ENCODE measurements around the gene ADAMTS17. TPM values are rescaled to one million over a fixed set of nuclear protein-coding genes. Genes with fewer than 3 reads are reported as not detected.
"Not testable (repeated sequence)": the region's sequence is repeated elsewhere in the genome, so short reads cannot be mapped to it uniquely, and the experiment has no call there.

Gene ADAMTS17
- total RNA-seq, result 17.0 TPM

DNA sequence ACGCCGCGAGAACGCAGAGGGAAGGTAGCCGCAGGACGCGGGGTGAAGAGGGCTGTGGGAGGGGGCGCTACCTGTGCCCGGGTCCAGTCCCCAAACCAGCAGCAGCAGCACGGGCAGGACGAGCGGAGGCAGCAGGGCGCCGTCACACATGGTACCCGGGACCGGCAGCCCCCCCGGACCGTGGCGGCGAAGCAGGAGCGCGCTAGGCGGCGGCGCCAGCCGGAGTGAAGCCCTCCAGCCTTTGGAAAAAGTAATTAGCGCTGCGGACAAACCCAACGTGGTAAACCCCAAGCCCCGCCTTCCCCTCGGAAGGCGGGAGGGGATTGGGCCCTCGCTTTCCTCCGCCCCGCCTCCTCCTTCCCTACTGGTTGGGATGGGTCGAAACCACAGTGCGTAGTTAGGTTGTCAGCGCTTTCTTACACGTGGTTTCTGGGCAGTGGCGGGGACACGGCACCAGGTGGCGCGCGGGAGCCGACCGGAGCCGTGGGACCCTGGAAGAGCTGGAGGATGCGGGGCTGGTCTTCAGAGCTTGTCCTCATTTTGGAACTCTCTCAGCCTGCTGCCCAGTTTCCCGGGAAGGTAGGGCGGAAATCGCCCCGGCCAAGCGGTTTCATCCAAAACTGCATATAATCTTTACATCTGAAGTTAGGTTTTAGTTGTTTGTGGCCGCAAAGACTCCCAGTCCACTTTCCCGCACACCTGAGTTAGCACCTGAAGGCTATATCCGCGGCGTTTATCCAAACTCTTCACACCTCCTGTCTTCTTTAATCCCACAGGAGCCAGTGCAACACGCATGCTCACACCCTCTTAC lies at the start of gene ADAMTS17:
Gene ADAMTS17 (minus strand): TSS at position 226 of the 811 bp plus-strand sequence. CDS start 76 bp downstream, at position 150.
- peak; percentile 98 for DNase-seq

DNA sequence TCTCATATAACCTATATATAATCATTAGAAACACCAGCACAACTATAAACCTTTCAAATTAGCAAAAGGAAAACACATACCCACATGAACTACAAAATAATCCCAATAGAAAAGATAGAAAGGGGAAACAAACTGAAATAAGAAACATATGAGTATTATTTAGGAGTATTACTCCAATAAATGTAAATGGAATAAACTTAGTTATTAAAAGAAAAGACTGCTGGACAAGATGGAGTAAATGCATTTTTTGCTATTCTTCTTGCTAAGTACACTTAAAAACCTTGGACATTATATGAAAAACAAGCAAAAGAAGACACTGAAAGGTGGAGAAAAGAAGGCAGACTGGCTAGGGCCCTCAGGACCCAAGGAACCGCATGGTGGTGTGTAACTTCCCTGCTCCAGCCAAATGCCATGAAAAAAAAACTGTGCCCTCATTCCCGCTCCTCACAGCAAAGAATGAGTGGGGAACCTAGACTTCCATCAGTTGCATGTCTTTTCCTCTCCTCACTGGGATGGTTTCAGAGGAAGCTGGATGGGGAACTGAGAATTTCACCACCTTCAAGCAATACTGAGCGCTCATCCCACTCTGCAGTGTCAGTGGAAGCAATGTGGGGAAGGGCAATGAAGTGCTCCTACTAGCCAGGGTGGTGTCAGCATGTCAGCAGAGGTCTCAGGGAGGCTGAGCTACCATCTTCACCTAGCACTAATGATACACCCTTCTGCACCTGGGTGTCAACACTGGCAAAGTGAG lies 43.7 kb upstream of the ADAMTS17 start:
- no peak for DNase-seq

- no peak for DNase-seq
Observed at GRCh38 chr15:100384108-100384410, 42.3 kb upstream of the ADAMTS17 start.

DNA sequence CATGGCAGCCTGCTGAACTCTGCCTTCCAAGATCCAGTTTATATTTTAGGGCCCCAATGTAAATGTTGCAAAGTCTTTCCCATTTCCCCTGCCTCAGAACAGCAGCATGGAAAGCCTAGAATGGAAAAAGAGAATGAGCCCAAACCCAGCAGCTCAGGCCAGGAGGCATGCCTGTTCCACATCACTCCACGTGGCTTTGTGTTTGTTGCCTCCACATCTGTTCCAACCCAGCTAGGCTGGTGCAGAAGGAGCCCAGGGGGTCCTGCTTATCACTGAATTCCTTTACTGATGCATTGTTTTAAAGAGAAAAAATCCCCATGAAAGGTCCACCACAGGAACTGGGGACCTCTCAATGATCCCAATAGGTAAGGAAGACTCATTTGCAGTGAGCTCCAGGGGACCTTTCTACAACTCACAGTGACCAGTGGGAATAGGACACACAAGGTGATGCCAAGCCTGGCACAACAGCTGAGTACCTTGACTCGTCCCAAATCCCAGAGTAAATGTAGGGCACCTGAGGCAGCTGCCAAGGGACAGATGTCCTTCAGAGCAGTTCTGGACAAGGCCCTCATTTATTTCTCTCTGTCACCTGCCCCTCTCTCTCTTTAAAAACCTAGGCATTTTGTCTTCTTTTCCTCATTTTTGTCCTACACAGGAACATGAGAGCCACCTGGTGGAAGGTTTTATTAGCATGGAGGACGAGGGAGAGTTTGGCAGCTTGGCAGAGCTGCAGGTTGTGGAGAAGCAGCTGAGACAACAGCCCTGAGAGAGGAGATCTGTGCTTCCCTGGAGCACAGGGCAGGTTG lies 41.7 kb upstream of the ADAMTS17 start:
- DNase-seq, result no peak

DNA sequence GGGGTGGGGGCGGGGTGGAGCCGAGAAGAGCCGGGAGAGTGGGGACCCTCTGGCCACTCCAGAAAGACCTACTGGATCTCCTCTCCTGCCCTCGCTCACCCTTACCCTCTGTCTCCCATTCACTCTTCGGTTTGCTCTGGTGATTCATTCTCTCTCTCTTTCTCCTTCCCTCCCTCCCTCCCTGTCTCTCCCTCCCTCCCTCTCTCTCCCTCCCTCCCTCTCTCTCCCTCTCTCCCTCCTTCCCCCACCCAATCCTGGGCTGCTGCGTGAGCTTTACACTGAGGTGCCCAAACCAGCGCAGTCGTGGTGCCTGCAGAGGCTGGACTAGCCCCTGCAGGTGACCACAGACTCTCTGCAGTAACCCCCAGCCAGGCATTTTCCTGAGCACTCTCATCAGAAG lies 32.2 kb upstream of the ADAMTS17 start:
- DNase-seq, result no peak

- no peak for DNase-seq
Observed at GRCh38 chr15:100373120-100373896, 31.5 kb upstream of the ADAMTS17 start.

DNA sequence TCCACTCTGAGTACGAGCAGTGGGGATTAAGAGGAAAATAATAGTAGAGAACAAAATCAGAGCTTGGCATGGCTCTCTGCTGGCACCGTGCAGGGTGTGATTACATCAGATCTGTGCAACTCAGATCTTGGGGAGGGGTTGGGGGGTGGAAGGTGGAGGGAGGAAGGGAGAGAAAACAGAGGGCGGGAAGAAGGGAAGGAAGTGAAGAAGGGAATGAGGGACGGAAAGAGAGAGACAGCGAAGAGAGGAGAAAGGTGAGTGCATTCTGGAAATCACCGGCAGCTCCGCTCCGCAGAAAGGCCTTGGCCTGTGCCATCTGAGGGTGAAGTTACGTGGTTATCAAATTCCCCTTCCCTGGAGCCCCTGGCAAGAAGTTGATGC lies 31.0 kb upstream of the ADAMTS17 start:
- peak; percentile 33 for DNase-seq

DNA sequence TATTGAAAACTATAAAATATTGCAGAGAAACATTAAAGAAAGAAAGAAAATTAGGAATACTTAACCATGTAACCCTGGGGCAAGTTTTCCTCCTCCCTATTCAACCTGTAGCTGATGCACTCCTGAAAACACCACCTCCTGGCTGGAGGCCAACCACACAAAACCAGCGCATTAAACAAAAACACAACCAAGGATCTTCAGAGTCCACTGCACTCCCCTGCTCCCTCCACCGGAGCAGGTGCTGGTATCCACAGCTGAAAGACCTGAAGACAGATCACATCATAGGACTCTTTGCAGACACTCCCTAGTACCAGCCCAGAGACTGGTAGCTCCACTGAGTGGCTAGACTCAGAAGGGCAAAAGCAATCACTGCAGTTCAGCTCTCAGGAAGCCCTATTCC lies 13.6 kb upstream of the ADAMTS17 start:
- no peak for DNase-seq

- DNase-seq, result no peak
Observed at GRCh38 chr15:100353449-100353848, 11.7 kb upstream of the ADAMTS17 start.

DNA sequence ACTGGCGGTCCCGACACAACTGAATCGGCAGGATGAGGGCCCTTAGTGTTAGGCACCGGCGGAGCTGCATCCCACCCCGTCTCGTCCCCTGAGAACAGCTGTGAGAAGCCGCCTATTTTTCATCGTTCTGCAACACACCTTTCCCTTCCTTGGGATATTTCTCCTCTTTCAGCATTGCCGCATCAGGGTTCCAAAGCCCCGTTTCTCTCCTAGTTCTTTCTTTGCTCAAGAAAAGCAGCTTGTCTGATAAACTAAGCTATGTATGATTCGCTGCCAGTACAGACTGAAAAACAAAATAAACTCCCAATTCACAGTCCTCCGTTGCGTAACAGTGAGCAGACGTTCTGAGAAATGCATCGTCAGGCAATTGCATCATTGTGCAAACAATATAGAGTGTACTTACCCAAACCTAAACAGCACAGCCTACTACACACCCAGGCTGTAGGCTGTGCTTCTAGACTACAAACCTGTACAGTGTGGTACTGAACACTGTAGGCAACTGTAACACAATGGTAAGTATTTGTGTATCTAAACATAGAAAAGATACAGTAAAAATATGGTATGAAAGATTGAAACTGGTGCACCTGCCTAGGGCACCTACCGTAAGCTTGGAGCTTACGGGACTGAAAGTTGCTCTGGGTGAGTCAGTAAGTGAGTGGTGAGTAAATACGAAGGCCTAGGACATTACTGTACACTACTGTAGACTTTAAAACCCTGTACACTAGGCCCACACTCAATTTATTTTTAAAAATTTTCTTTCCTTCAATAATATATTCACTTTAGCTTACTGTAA lies 8.9 kb upstream of the ADAMTS17 start:
- DNase-seq, result peak; percentile 78

DNA sequence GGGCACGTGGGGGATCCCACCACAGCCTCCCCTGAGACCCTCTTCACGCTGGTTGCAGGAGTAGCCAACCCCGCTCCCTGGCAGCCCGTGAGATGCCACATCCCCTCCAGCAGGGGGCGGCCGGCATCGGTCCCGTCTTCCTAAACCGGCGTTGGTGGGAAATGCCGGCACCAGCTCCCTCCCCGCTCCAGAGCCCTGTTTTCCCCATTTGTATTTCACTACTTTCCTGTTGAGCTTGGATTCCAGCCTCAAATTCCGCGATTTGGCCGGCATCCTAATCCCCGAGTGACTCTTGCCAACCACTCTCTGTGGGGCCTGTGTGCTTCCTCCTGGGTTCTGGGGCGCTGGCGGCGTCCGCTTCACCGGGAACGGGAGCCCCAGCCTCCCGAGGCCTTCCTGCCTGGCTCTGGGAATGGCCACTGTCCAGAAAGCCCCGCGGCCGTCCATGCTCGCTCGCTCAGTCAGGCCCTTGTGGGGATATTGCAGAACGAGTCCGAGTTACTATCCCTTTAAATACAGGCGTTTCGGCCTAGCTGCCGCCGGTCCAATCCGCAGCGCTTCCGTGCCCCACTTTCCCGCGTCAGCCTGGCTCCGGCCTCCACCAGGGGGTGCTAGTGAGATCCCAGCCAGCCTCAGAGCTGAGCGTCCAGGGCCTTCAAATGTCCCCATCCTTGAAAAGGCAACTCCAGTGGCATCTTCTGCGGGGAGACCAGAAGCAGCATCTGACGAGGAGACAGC lies 8.1 kb upstream of the ADAMTS17 start:
- peak; percentile 95 for DNase-seq

GRCh38 chr15:100349321-100349695 lies 7.5 kb upstream of the ADAMTS17 start:
- no peak for DNase-seq

GRCh38 chr15:100348578-100348977 lies 6.8 kb upstream of the ADAMTS17 start:
- DNase-seq, result no peak

GRCh38 chr15:100346866-100347512 lies 5.2 kb upstream of the ADAMTS17 start:
- no peak for DNase-seq

DNA sequence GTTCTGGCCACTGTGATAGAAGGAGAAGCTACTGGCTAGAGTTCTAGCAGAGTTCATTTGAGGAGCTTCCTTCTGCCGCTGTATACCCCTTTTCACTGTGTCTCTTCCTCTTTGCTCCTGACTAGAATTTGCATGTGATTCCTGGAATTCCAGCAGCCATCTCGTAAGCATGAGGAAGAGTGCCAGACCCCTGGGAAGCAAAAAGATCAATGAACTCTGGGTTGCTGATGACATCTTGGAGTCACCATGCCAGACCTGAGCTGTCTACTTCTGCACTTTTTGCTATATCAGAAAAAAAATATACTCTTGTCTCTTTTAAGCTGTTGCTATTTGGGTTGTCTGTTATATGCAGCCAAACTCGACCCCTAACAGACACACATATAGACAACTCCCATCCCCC lies 3.7 kb upstream of the ADAMTS17 start:
- no peak for DNase-seq

DNA sequence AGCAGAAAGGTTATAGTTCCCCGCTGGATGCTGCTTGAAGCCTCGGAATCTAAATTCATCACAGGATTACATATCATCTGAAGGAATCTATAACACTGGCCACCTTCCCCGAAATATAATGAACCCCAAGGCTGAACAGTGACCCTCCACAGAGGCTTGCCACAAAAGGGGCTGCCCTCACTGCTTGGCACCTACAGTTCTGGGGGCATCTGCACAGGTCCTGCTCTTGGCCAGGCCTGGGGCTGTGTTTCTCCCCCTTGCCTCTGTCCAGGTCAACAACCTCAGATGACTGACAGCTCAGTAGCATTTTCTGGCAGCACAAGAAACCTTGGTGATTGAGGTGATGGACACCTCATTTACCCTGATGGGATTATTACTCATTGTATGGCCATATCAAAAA lies 1.5 kb upstream of the ADAMTS17 start:
- no peak for DNase-seq

DNA sequence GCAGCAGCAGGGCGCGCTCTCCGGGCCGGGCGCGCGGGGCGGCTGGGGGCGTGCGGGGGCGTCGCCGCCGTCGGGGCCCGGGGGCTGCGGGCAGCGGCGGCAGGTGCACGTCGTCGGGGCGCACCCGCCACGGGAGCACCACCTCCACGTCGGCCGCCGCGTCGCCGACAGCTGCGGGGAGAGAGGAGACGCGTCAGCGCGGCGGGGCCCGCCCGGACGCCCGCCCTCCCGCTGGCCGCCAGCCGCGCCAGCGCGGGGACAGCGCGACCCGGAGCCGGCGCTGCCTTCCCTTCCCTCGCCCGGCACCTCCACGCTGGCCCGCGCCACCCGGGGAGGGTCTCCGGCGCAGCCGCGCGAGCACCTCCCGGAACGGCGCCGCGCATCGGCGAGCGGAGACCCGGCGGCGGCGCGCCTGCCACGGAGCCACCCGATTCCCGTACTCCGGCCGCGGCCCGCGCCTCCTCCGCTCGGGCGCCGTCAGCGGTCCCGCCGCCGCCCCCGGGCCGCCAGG lies 481 bp downstream of the ADAMTS17 start:
- DNase-seq, result no peak

- DNase-seq, result no peak
Observed at GRCh38 chr15:100340721-100341238, 995 bp downstream of the ADAMTS17 start.

DNA sequence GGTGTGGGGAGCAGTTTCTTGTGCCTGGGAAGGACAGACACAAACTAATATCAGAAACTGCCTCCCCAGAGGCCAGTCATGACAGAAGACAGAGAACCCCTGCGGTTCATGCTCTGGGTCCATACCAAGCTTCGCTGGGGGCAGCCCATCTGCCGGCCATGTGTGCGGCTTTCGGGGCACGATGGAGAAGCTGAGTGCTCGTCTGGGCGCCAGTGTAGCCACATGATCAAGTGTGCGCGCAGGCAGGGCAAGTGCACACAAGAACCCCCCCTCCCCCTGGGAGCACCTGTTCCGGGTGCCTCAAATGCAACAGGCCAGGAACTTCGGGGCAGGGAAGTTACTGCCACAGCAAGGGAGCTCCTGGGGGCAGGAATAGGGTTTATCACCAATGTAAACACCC lies 1.8 kb downstream of the ADAMTS17 start:
- no peak for DNase-seq

GRCh38 chr15:100339451-100339850 lies 2.3 kb downstream of the ADAMTS17 start:
- DNase-seq, result not testable (repeated sequence)

Data from skin of body (tissue), 2 donors.